GM12801 (cell line): ENCODE measurements around the gene UBE2Q2.

Source experiments
- TF ChIP-seq, protein P1 (sequence below): IDR thresholded peaks from one replicate; pipeline ENCODE4 v1.5.1; 2011; ENCODE audit warnings: control low read depth; ENCODE audit not compliant: insufficient read length; ENCODE audit errors: extremely low read depth

The UBE2Q2 gene

DNA sequence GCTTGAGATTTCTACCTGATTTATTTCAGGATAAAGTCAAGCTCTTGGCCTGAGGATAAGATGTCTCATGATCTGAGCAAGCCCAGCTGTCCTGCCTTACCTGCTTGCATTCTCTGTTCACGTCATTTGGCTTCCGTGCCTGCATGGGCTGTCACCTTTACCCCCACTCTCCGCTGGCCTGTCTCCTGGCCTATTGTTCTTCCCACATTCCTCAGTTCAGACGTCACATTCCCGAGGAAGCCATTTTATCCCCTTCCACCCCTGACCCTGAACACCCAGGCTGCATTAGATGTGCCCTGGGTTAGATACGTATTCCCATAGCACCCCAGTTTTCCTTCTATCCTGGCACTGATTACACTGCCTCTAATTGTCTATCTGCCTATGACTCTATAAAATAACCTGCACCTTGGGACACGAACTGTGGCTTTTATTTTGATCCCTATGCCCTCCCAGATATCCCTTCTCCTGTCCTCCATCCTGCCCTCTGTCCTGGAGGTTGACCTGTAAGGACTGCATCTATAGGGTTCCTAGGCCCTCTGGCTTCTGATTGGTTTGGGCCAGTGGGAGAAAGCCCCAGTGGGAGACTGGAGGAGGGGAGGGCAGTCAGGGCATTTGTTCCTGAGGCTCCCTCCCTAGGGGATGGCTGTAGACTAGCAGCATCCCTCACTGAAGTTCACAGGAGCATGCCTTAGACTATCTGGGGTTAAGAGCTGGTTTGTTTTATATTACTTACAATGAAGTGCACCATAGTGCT is 19.2 kb upstream of the UBE2Q2 start:
- TF ChIP-seq, protein P1, sequence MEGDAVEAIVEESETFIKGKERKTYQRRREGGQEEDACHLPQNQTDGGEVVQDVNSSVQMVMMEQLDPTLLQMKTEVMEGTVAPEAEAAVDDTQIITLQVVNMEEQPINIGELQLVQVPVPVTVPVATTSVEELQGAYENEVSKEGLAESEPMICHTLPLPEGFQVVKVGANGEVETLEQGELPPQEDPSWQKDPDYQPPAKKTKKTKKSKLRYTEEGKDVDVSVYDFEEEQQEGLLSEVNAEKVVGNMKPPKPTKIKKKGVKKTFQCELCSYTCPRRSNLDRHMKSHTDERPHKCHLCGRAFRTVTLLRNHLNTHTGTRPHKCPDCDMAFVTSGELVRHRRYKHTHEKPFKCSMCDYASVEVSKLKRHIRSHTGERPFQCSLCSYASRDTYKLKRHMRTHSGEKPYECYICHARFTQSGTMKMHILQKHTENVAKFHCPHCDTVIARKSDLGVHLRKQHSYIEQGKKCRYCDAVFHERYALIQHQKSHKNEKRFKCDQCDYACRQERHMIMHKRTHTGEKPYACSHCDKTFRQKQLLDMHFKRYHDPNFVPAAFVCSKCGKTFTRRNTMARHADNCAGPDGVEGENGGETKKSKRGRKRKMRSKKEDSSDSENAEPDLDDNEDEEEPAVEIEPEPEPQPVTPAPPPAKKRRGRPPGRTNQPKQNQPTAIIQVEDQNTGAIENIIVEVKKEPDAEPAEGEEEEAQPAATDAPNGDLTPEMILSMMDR, result no peak

DNA sequence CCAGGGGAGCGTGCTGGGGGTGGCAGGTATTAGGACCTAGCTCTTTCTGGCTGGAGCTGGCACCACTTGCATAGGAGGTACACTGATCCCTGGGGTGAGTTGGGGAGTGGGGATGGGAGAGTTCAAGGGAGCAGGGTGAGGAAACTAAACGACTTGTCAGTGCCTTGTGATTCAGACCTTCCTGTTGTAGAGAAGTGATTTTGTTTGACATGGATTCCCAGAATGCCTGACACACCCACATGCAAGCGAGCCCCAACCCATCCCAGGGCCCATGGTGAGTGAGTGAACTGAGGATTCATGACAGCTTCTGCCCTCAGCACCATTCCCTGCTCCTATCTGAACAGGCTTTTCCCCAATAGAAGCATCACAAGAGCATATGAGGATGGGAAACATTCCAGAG is 15.6 kb upstream of the UBE2Q2 start:
- TF ChIP-seq, protein P1, result no peak

DNA sequence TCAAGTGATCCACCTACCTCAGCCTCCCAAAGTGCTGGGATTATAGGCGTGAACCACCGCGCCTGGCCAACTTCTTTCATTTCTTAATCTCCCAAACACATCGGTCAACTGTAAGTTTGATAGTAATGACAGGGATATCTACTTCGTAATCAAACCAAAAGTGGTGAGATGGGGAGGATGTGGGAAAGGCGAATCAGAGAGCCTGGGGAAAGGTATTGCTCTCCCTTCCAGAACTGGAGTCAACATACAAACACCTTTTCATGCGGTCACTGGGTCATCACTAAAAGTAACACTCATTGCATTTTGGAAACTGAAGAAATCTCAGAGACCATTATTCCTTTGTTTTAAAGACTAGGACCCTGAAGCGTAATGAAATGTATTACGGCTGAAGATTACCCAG is 14.8 kb upstream of the UBE2Q2 start:
- TF ChIP-seq, protein P1, result no peak

DNA sequence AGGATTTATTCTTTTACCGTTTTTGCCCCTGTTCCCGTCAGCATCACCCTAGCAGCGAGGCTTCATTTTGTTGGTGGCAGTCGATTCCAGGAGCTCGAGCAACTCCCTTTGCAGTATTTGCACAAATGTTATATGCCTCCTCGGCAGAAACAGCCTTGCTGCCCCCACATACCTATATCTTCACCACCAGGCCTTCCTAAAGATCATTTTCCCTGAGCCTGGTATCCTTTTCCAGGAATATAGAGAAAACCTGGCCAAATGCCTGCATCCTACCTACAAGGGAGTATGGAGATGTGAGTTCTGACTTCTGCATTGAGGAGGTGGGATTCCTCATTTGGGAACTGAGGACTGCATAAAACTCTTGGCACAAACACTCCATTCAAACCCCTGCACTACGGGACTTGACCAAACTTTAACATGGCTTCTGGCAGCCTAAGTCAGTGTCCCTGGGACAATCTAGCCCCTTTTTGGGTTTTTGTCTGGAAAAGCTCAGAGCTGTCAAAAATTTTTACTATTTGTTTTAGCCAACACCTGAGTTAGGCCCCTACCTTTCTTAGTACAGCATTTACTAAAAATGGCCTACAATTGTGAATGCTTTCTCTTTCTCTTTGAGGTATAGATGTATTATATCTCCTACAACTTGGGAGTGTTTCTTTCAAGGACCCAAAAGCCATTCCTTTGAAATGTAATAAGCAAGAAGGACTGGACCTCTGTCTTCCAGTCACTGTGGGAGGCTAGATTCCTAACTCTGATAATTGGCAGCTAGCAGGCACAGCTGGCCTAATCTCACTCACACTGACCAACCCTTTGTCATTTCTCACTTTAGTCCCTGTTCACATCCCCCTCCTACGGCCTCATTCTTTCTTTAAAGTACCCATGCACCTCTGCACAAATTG is 12.1 kb upstream of the UBE2Q2 start:
- TF ChIP-seq, protein P1, result no peak

DNA sequence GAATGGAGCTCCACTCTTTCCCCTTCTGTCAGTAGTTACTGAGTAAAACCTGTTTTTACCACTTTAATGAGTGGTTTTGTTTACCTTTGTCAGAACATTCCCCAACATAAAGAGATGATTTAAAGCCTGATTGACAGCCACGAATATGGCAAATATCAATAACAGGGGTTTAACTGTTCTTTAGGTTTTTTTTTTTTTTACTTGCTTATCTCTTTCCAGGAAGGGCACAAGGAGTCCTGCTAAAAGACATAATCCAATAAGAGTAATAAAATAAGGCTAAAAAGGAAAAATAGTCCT is 11.5 kb upstream of the UBE2Q2 start:
- TF ChIP-seq, protein P1, result no peak

DNA sequence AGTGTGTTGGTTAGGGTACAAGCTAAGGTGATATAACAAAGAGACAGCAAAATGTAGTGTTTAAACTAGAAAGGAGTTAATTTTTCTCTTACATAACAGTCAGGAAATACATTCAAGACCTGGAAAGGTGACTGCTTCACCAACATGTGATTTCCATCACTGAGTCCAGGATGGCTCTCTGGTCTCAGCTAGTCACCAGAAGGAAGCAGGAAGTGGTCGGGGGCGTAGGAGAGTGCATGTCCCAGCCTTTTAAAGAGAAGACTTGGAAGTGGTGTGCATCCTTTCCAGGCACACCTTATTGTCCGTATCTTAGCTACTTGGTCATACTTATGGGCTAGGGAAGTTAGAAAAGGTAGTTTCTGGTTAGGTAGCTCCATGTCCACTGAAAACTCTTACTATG is 11.1 kb upstream of the UBE2Q2 start:
- TF ChIP-seq, protein P1, result no peak

DNA sequence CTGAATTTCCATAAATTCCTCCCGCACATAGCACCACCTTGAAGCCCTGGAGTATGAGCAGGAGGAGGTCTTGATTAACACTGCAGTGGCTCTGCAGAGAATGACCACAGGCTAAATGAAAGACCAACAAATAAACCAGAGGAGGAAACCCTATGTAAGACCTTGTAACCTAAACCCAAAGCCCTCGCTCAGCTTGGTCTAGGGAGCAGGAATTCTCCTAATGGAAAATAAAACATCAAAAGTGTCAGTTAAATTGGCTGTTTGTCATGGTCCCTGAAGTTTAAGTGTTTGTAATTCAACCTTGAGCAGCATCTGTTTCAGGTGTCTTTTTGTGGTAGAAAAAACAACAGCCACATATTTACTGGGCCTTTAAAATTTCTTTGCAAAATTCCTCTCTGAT is 9.2 kb upstream of the UBE2Q2 start:
- TF ChIP-seq, protein P1, result no peak
